ENCODE data around the gene SERPINA5.
A peak's percentile ranks its signal among the peaks of the same experiment; 100 is the strongest.

Gene SERPINA5

GRCh38 chr14:94548131-94548998, 32.9 kb upstream of the SERPINA5 start:
- no peak for DNase-seq (ENCODE audit: insufficient read length, low spot score)
- TF ChIP-seq PAX5 (IDR thresholded peaks at IDR 0.05; ENCODE audit: insufficient read depth, low read length, severe bottlenecking) (no peak), SPI1 (IDR thresholded peaks at IDR 0.05; ENCODE audit: low read depth, low read length) (no peak)
- no peak for FAIRE-seq

DNA sequence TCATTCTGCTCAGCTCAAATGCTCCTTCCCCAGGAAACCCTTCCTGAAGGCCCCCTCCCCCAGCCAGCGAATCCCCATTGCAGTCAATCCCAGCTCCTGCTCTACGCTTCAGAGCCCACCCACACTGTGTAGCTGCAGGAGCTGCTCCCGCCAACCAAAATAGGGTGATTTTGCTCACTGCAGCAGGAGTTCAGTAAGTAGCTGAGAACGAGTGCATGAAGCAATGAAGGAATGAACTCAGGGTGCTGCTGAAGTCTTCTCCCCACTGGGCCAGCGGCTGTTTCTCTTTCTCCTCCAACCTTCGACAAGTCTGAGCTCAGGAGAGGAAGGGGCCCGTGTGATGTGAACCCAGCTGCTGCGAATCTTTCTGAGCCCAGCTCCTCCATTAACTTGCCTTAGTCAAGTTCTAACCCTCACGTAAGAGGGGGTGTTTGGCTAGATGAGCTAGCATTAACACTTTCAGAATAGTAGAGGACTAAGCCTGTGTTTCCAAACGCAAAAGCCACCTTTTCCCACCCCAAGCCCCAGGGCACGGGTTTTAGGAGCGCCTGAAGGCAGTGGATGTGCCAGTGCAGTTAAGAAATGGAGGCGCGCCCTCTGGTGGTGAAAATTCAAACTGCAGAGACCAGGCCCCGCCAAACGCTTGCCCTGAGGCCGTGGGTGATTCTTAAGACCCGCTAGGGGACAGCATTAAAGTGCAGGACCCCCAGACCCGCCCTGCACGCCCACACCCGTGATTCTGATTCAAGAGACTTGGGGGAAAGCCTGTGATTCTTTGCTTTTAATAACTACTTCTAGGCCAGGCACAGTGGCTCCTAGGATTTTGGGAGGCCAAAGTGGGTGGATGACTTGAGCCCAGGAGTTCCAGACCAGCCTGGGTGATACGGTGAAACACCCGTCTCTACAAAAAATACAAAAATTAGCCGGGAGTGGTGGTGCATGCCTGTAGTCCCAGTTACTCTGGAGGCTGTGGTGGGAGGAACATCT, 31.9 kb upstream of the SERPINA5 start:
- FAIRE-seq (no peak), DNase-seq (ENCODE audit: insufficient read length, low spot score) (peak; percentile 47)
- TF ChIP-seq SPI1 (IDR thresholded peaks at IDR 0.05; ENCODE audit: low read depth, low read length) (no peak), POLR2AphosphoS5 (IDR thresholded peaks at IDR 0.05; ENCODE audit: low read depth, low read length) (no peak), POU2F2 (IDR thresholded peaks at IDR 0.05; ENCODE audit: low read depth, low read length) (no peak), PAX5 (IDR thresholded peaks at IDR 0.05; ENCODE audit: insufficient read depth, low read length, severe bottlenecking) (no peak), POLR2A (IDR thresholded peaks at IDR 0.05; ENCODE audit: low read depth, low read length) (no peak), TAF1 (IDR thresholded peaks at IDR 0.05; ENCODE audit: low read depth, low read length) (no peak)

DNA sequence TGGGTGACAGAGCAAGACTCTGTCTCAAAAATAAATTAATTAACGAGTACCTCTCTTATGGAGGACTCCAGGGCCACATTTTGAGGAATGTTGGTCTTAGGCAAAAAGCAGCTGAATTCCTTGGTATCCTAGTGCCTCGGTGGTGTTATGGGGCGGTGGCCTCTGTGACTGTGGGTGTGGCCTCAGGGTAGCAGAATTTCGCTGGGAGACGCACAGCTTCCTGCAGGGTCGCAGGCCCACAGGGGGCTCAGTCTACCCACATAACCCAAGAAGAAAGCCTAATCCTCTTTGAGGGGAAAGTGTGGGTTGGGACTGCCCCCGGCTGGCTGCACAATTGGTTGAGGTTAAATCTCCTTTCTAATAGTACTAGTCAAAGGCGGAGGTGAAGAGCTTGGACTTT, 31.2 kb upstream of the SERPINA5 start:
- DNase-seq (ENCODE audit: insufficient read length, low spot score): no peak
- TF ChIP-seq POU2F2 (IDR thresholded peaks at IDR 0.05; ENCODE audit: low read depth, low read length) (no peak), POLR2AphosphoS5 (IDR thresholded peaks at IDR 0.05; ENCODE audit: low read depth, low read length) (no peak), PAX5 (IDR thresholded peaks at IDR 0.05; ENCODE audit: insufficient read depth, low read length, severe bottlenecking) (no peak), SPI1 (IDR thresholded peaks at IDR 0.05; ENCODE audit: low read depth, low read length) (no peak), TAF1 (IDR thresholded peaks at IDR 0.05; ENCODE audit: low read depth, low read length) (no peak), POLR2A (IDR thresholded peaks at IDR 0.05; ENCODE audit: low read depth, low read length) (no peak)
- no peak for FAIRE-seq

GRCh38 chr14:94555991-94556390, 25.2 kb upstream of the SERPINA5 start:
- DNase-seq (ENCODE audit: insufficient read length, low spot score) (no peak), FAIRE-seq (no peak)
- TF ChIP-seq PAX5 (IDR thresholded peaks at IDR 0.05; ENCODE audit: insufficient read depth, low read length, severe bottlenecking): no peak
- no peak for TF ChIP-seq POU2F2 (IDR thresholded peaks at IDR 0.05; ENCODE audit: low read depth, low read length)

GRCh38 chr14:94557327-94557726, 23.9 kb upstream of the SERPINA5 start:
- TF ChIP-seq POLR2A (IDR thresholded peaks at IDR 0.05; ENCODE audit: low read depth, low read length) (no peak), PAX5 (IDR thresholded peaks at IDR 0.05; ENCODE audit: insufficient read depth, low read length, severe bottlenecking) (no peak), POLR2AphosphoS5 (IDR thresholded peaks at IDR 0.05; ENCODE audit: low read depth, low read length) (no peak), TAF1 (IDR thresholded peaks at IDR 0.05; ENCODE audit: low read depth, low read length) (no peak), SPI1 (IDR thresholded peaks at IDR 0.05; ENCODE audit: low read depth, low read length) (no peak), POU2F2 (IDR thresholded peaks at IDR 0.05; ENCODE audit: low read depth, low read length) (no peak)
- no peak for FAIRE-seq
- no peak for DNase-seq (ENCODE audit: insufficient read length, low spot score)

GRCh38 chr14:94558842-94559241, 22.4 kb upstream of the SERPINA5 start:
- FAIRE-seq: no peak

GRCh38 chr14:94559638-94560290, 21.5 kb upstream of the SERPINA5 start:
- DNase-seq (ENCODE audit: insufficient read length, low spot score) (no peak), FAIRE-seq (no peak)
- TF ChIP-seq TAF1 (IDR thresholded peaks at IDR 0.05; ENCODE audit: low read depth, low read length) (no peak), SPI1 (IDR thresholded peaks at IDR 0.05; ENCODE audit: low read depth, low read length) (no peak), POU2F2 (IDR thresholded peaks at IDR 0.05; ENCODE audit: low read depth, low read length) (no peak), POLR2A (IDR thresholded peaks at IDR 0.05; ENCODE audit: low read depth, low read length) (no peak), POLR2AphosphoS5 (IDR thresholded peaks at IDR 0.05; ENCODE audit: low read depth, low read length) (no peak), PAX5 (IDR thresholded peaks at IDR 0.05; ENCODE audit: insufficient read depth, low read length, severe bottlenecking) (no peak)

More at GRCh38 chr14:94558842-94559241, 22.4 kb upstream of the SERPINA5 start:
- TF ChIP-seq TAF1 (IDR thresholded peaks at IDR 0.05; ENCODE audit: low read depth, low read length) (no peak), PAX5 (IDR thresholded peaks at IDR 0.05; ENCODE audit: insufficient read depth, low read length, severe bottlenecking) (no peak), POLR2AphosphoS5 (IDR thresholded peaks at IDR 0.05; ENCODE audit: low read depth, low read length) (no peak), POU2F2 (IDR thresholded peaks at IDR 0.05; ENCODE audit: low read depth, low read length) (no peak), POLR2A (IDR thresholded peaks at IDR 0.05; ENCODE audit: low read depth, low read length) (no peak), SPI1 (IDR thresholded peaks at IDR 0.05; ENCODE audit: low read depth, low read length) (no peak)
- no peak for DNase-seq (ENCODE audit: insufficient read length, low spot score)

GRCh38 chr14:94560291-94560665, 20.9 kb upstream of the SERPINA5 start:
- TF ChIP-seq POU2F2 (IDR thresholded peaks at IDR 0.05; ENCODE audit: low read depth, low read length): no peak
- no peak for TF ChIP-seq PAX5 (IDR thresholded peaks at IDR 0.05; ENCODE audit: insufficient read depth, low read length, severe bottlenecking)
- TF ChIP-seq POLR2A (IDR thresholded peaks at IDR 0.05; ENCODE audit: low read depth, low read length): no peak
- no peak for TF ChIP-seq SPI1 (IDR thresholded peaks at IDR 0.05; ENCODE audit: low read depth, low read length)
- no peak for TF ChIP-seq POLR2AphosphoS5 (IDR thresholded peaks at IDR 0.05; ENCODE audit: low read depth, low read length)
- no peak for TF ChIP-seq TAF1 (IDR thresholded peaks at IDR 0.05; ENCODE audit: low read depth, low read length)
- FAIRE-seq: no peak
- no peak for DNase-seq (ENCODE audit: insufficient read length, low spot score)

Data from GM12891 (cell line).